Fibroblast of skin of right biceps (primary cell): Measurements from ENCODE around the gene FBXL15.

Experiments used
- DNase-seq: peaks from one replicate; pipeline ENCODE4 v3.0.0-alpha.2; 2013

FBXL15 gene

GRCh38 chr10:102411341-102412255 is 9.0 kb upstream of the FBXL15 start:
- DNase-seq, result no peak

- no peak for DNase-seq
Observed at GRCh38 chr10:102412293-102412692, 8.3 kb upstream of the FBXL15 start.

GRCh38 chr10:102413053-102413705 is 7.5 kb upstream of the FBXL15 start:
- no peak for DNase-seq

GRCh38 chr10:102413806-102414561 is 6.7 kb upstream of the FBXL15 start:
- no peak for DNase-seq

GRCh38 chr10:102414749-102415148 is 5.9 kb upstream of the FBXL15 start:
- no peak for DNase-seq

- no peak for DNase-seq
Observed at GRCh38 chr10:102416283-102416682, 4.4 kb upstream of the FBXL15 start.

- DNase-seq, result no peak
Observed at GRCh38 chr10:102416695-102417094, 3.9 kb upstream of the FBXL15 start.

GRCh38 chr10:102418622-102419268 is 1.9 kb upstream of the FBXL15 start, which contains the start of gene PSD:
Gene PSD, minus strand, starts transcription at chr10:102418785. Its CDS starts 1,747 bp downstream, at chr10:102417038.
- no peak for DNase-seq

GRCh38 chr10:102419269-102420180 is 1.1 kb upstream of the FBXL15 start:
- peak; percentile 30 for DNase-seq

- DNase-seq, result no peak
Observed at GRCh38 chr10:102420181-102420713, 389 bp upstream of the FBXL15 start.

- no peak for DNase-seq
Observed at GRCh38 chr10:102421507-102421756, 796 bp downstream of the FBXL15 start.

- no peak for DNase-seq
Observed at GRCh38 chr10:102421757-102422512, 1.3 kb downstream of the FBXL15 start.

- peak; percentile 57 for DNase-seq
Observed at GRCh38 chr10:102422545-102423129, 2.0 kb downstream of the FBXL15 start.

- no peak for DNase-seq
Observed at GRCh38 chr10:102423372-102423968, 2.8 kb downstream of the FBXL15 start.

- DNase-seq, result no peak
Observed at GRCh38 chr10:102424145-102424544, 3.5 kb downstream of the FBXL15 start.

GRCh38 chr10:102424916-102425315 is 4.3 kb downstream of the FBXL15 start:
- DNase-seq, result no peak

GRCh38 chr10:102425444-102425843 is 4.8 kb downstream of the FBXL15 start:
- DNase-seq, result no peak

GRCh38 chr10:102426803-102427287 is 6.2 kb downstream of the FBXL15 start:
- DNase-seq, result peak; percentile 54

- DNase-seq, result no peak
Observed at GRCh38 chr10:102429468-102429867, 8.8 kb downstream of the FBXL15 start.
